GM12872 (cell line): Measurements from ENCODE around the gene KCTD17.

ENCODE experiments used
- CTCF ChIP-seq: IDR thresholded peaks from 3 replicates; pipeline ENCODE4 v1.5.1; 2011; ENCODE audit warnings: low read depth, mild to moderate bottlenecking, low read length, moderate library complexity; ENCODE audit not compliant: insufficient read depth

Gene KCTD17

GRCh38 chr22:37072673-37073072, 21.1 kb downstream of the KCTD17 start:
- no peak for TF ChIP-seq CTCF

- no peak for TF ChIP-seq CTCF
Measured at GRCh38 chr22:37074537-37074936, 23.0 kb downstream of the KCTD17 start.

GRCh38 chr22:37075046-37075445, 23.5 kb downstream of the KCTD17 start:
- TF ChIP-seq CTCF = no peak

- no peak for TF ChIP-seq CTCF
Measured at GRCh38 chr22:37075822-37076433, 24.4 kb downstream of the KCTD17 start.

- TF ChIP-seq CTCF = peak; percentile 97
Measured at GRCh38 chr22:37077802-37078448, 26.4 kb downstream of the KCTD17 start.

GRCh38 chr22:37079158-37079557, 27.6 kb downstream of the KCTD17 start:
- TF ChIP-seq CTCF = no peak

GRCh38 chr22:37079668-37080171, 28.2 kb downstream of the KCTD17 start:
- no peak for TF ChIP-seq CTCF
